ENCODE data around the gene NDUFA9. TPM values are rescaled to one million over a fixed set of nuclear protein-coding genes. Genes with fewer than 3 reads are reported as not detected.

NDUFA9 gene
- total and polyA plus RNA-seq, 10 donors = 34.8 to 91.0 (median 52.2) TPM

GRCh38 chr12:4643747-4644146 is 5.2 kb upstream of the NDUFA9 start:
- Histone ChIP-seq H3K4me1 (peaks cover 5 to 16% (median 10%) of the 10 kb centered on the region in 6 donors), H3K36me3 (no peaks in the 10 kb centered on the region), H3K27me3 (replicated peaks in 1 of 7) (no peaks in the 10 kb centered on the region), H3K4me3 (no peak overlapping the region), H3K27ac (no peak overlapping the region), H3K9me3 (no peaks in the 10 kb centered on the region)
- WGBS, 5 donors = 70 to 86% (median 77%) methylated on average over 6 of the region's 6 CpGs
- intact Hi-C loops (cut with DNase I; ENCODE audit: low total_unique reads) = no loop called here
- TF ChIP-seq CTCF (IDR thresholded peaks at IDR 0.05 in 8 of 11, conservative IDR thresholded peaks at IDR 0.05 in 3 of 11) (no peak), POLR2A (IDR thresholded peaks at IDR 0.05) (no peak), POLR2AphosphoS5 (IDR thresholded peaks at IDR 0.05) (no peak)
- DNase-seq = no peak

- H3K36me3 ChIP-seq = no peaks in the 10 kb centered on the region
- H3K27ac ChIP-seq = no peak overlapping the region
- DNase-seq = no peak
- no peaks in the 10 kb centered on the region for H3K27me3 ChIP-seq (replicated peaks in 1 of 7)
- H3K4me1 ChIP-seq = peaks cover 11 to 25% (median 16%) of the 10 kb centered on the region in 6 donors
- TF ChIP-seq POLR2AphosphoS5 (IDR thresholded peaks at IDR 0.05) = no peak
- no peak for TF ChIP-seq POLR2A (IDR thresholded peaks at IDR 0.05)
- TF ChIP-seq CTCF (IDR thresholded peaks at IDR 0.05 in 8 of 11, conservative IDR thresholded peaks at IDR 0.05 in 3 of 11) = no peak
- intact Hi-C loops (cut with DNase I; ENCODE audit: low total_unique reads) = no loop called here
- H3K4me3 ChIP-seq = no peak overlapping the region
- H3K9me3 ChIP-seq = no peaks in the 10 kb centered on the region
- 77 to 100% (median 92%) methylated on average over 1 of the region's 1 CpG for WGBS, 5 donors
Observed at GRCh38 chr12:4645023-4645422, 3.9 kb upstream of the NDUFA9 start.

DNA sequence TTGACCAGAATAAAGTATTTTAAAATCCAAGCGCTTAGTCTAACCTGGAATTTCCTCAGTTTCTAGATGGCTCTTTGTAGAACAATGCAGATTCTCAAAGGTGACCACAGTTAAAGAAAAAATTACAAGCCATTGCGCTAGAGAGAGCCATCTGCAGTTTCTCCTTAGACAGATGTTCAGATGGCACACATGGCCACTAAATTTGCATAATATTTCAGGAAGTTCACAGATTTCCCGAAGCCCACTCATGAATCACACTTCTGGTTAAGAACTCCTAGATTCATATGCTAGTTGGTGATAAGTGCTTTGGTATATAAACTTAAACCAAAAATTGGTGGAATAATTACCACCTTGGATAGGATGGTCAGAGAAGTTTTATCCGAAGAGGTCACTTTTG is 812 bp upstream of the NDUFA9 start:
- Histone ChIP-seq H3K36me3 (peaks cover 0 to 12% (median 0%) of the 10 kb centered on the region in 6 donors), H3K9me3 (no peaks in the 10 kb centered on the region), H3K4me3 (peak overlapping the region; percentile 62 to 96 (median 78)), H3K4me1 (peaks cover 20 to 56% (median 39%) of the 10 kb centered on the region in 6 donors), H3K27ac (peak overlapping the region; percentile 86 to 91 (median 88)), H3K27me3 (replicated peaks in 1 of 7) (no peaks in the 10 kb centered on the region)
- DNase-seq = no peak
- intact Hi-C loops (cut with DNase I; ENCODE audit: low total_unique reads) = no loop called here
- WGBS, 5 donors = 26 to 34% (median 28%) methylated on average over 4 of the region's 4 CpGs
- no peak for TF ChIP-seq CTCF (IDR thresholded peaks at IDR 0.05 in 8 of 11, conservative IDR thresholded peaks at IDR 0.05 in 3 of 11)
- no peak for TF ChIP-seq POLR2A (IDR thresholded peaks at IDR 0.05)
- TF ChIP-seq POLR2AphosphoS5 (IDR thresholded peaks at IDR 0.05) = no peak

- Histone ChIP-seq H3K9me3 (no peaks in the 10 kb centered on the region), H3K4me1 (peaks cover 20 to 68% (median 44%) of the 10 kb centered on the region in 6 donors), H3K36me3 (peaks cover 0 to 17% (median 3%) of the 10 kb centered on the region in 6 donors), H3K27ac (peak overlapping the region; percentile 86 to 91 (median 88)), H3K27me3 (replicated peaks in 1 of 7) (no peaks in the 10 kb centered on the region), H3K4me3 (peak overlapping the region; percentile 62 to 96 (median 78))
- TF ChIP-seq CTCF (IDR thresholded peaks at IDR 0.05 in 8 of 11, conservative IDR thresholded peaks at IDR 0.05 in 3 of 11) (no peak), POLR2AphosphoS5 (IDR thresholded peaks at IDR 0.05) (no peak), POLR2A (IDR thresholded peaks at IDR 0.05) (no peak)
- DNase-seq = no peak
- WGBS, 5 donors = 0 to 1% (median 0%) methylated on average over 6 of the region's 6 CpGs
- intact Hi-C loops (cut with DNase I; ENCODE audit: low total_unique reads) = no loop called here
Observed at GRCh38 chr12:4649358-4649661, 396 bp downstream of the NDUFA9 start.

All from spleen (tissue), 11 donors.